Fibroblast of pulmonary artery (primary cell): ENCODE results near the gene ZNF526.
A peak's percentile ranks its signal among the peaks of the same experiment; 100 is the strongest.

Experiments used
- DNase-seq: peaks from one replicate; pipeline ENCODE4 v3.0.0-alpha.2; 2010; ENCODE audit warnings: low read depth
- H3K4me3 ChIP-seq: replicated peaks from 2 replicates; pipeline ENCODE4 v1.5.1; 2011; ENCODE audit warnings: low read depth, mild to moderate bottlenecking, control low read depth, low read length, moderate library complexity
- CTCF ChIP-seq: IDR thresholded peaks from 2 replicates; pipeline ENCODE4 v1.5.1; 2011; ENCODE audit warnings: mild to moderate bottlenecking, control low read depth, low read length, inconsistent platforms; ENCODE audit errors: missing control alignments

The ZNF526 gene

DNA sequence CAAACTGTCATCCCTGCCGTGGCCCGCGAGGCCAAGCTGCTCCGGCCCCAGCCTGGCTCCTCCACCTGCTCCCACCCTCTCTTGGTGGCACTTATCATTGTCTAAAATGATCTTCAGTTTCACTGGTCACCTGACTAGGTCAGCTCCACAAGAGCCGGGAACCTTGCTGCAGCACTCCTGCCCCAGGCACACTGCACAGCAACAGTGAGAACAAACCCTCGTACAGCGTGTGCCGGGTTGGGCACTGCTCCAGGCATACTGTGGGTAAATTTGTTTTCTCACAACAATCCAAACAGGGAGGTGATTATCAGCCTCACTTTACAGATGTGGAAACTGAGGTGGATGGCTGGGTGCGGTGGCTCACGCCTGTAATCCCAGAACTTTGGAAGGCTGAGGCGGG, 11.5 kb upstream of the ZNF526 start:
- no peak for TF ChIP-seq CTCF
- H3K4me3 ChIP-seq = no peak overlapping the region
- DNase-seq = no peak

DNA sequence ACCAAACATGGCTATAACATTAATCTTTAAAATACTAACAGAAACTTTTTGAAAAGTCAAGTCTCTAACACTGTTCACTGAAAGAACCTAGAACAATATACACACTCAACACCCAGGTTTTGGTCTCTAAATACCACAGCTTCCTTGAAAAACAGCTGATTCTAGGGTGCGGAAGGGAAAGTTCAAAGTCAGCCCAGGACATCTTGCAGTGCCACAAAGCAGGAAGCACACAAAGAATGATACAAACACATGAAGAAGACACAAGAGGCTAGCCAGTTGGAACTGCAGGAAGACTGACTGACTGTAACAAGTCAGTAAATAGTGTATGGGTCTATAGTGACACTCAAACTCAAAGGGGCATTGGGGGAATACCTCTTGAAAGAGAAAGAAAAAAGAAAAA, 7.2 kb upstream of the ZNF526 start:
- no peak for DNase-seq
- no peak overlapping the region for H3K4me3 ChIP-seq
- no peak for TF ChIP-seq CTCF

GRCh38 chr19:42214810-42215485, 5.2 kb upstream of the ZNF526 start:
- no peak overlapping the region for H3K4me3 ChIP-seq
- DNase-seq = no peak
- no peak for TF ChIP-seq CTCF

DNA sequence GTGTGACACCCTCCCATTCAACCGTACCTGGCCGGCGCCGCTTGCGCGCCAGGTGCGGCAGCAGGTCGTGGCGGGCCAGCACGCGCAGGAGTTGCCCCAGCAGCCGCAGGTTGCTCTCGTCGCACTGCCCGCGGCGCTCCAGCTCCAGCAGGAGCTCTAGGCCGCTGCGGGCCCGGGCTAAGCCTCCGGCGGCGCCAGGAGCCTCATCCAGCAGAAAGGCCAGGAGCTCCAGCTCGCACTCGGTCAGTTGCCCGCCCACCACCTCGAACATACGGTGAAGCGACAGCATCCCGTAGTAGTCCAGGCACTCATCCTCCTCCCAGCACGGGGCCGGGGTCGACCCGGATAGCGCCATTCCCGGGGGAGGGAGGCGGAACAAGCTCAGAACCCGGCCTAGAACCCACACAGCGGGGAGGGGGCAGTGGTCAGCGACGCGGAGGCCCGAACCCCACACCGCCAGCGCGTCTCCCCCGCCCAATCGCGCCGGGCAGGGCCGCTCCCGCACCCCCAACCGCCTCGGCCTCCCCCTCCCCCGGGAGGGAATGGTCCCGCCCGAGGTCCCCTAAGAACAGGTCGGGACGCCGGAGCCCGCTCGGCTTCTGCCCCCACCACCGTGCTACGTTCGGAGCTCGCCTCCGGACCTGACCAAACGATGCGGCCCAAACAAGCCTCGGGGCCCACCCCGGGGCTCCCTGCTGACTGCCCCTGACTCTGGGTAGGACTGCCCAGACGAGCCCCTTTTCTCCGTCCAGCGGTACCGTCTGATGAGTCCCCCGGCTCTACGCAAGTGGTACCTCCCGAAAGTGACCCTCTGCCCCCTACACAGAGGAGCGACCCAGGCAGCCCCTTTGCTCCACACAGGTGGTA, 3.2 kb upstream of the ZNF526 start:
- peak; percentile 24 for DNase-seq
- H3K4me3 ChIP-seq = peak overlapping the region; percentile 96
- TF ChIP-seq CTCF = no peak

DNA sequence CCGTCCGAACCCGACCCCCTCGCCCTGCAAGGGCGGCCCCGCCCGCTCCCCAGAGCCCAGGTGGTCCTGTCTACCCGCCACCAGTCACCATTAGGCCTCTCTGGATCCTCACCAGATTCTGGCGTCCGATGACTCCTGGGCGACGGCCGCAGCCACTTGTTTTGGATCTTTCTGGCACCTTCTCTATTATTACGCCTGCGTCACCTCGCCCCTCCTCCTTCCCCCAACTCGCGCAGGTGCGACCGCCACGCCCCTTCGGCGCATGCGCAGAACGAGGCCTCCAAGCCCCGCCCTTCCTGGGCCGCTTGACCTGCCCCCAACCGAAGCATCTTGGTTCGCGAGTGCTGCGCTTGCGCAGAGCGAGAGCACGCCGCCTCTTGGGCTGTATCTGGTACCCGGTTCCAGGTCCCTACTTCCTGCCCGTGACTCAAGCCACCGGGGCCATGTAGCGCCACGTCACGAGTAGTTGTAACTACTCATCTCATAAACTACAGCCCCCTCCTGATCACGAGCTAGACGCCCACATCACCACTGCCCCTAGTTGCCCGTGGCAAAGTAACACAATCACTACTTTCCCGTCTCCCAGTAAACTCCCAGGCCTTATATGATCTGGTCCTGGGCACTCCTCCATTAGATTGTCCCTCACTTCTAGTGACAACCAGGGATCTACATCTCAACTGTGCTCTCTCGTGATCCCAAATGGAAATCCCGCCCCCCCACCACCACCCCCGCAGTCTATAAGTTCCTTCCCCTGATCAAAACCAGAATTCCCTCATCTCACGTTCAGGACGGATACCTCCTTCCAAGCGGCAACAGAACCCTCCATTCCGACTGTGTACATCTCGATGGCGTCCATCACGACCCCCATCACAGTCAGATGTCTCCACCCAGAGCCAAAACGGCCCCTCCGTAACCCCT, 2.3 kb upstream of the ZNF526 start, which contains the start of gene DEDD2:
DEDD2 (minus strand) TSS at position 158 of the 918 bp plus-strand sequence. CDS start 670 bp downstream, outside the sequence.
- peak within 1 kb of the TSS; percentile 96 for H3K4me3 ChIP-seq
- no peak for TF ChIP-seq CTCF
- peak; percentile 97 for DNase-seq

- H3K4me3 ChIP-seq = peak overlapping the region; percentile 98
- TF ChIP-seq CTCF = no peak
- no peak for DNase-seq
These were observed 612 bp downstream of the ZNF526 start for GRCh38 chr19:42220751-42221097.
